AG04450 (cell line): Measurements from ENCODE around the gene SPOP. TPM values are rescaled to one million over a fixed set of nuclear protein-coding genes. Genes with fewer than 3 reads are reported as not detected.

Source experiments
- CTCF ChIA-PET: fragments of 300-600, 350-600 bp; formaldehyde crosslinking; extraction: SDS; loops from one replicate; lab custom pipeline; 2022; ENCODE audit warnings: antibody characterized with exemption, inconsistent platforms; lab: Charles Lee
- POLR2A ChIA-PET: fragments of 350-600 bp; formaldehyde crosslinking; extraction: SDS; loops from one replicate; lab custom pipeline; 2021; ENCODE audit warnings: antibody characterized with exemption, inconsistent platforms; lab: Yijun Ruan, JAX
- DNase-seq: peaks from one replicate; pipeline ENCODE4 v3.0.0-alpha.2; 2011; ENCODE audit warnings: low read depth, low spot score
- H3K27ac ChIP-seq: one replicate; pipeline ENCODE4 v1.5.1; 2012; ENCODE audit warnings: low read depth, low read length, control low read depth
- H3K27me3 ChIP-seq: one replicate; pipeline ENCODE4 v1.6.0; 2012; ENCODE audit warnings: low read length; ENCODE audit not compliant: control insufficient read depth, insufficient read depth
- H3K4me3 ChIP-seq: 2 replicates; pipeline ENCODE4 v1.5.1; 2011; ENCODE audit warnings: mild to moderate bottlenecking, low read depth, low read length, control low read depth
- H3K9me3 ChIP-seq: 2 replicates; pipeline ENCODE4 v1.5.1; 2012; ENCODE audit warnings: low read length; ENCODE audit not compliant: control insufficient read depth, insufficient read depth
- CTCF ChIP-seq: IDR thresholded peaks from 2 replicates; pipeline ENCODE4 v1.5.1; 2011; ENCODE audit warnings: low read depth, low read length, control low read depth, inconsistent platforms
- polyA plus RNA-seq: library from polyadenylated mRNA; depleted of rRNA; stranded (reverse); fragments of >200 nt; gene quantifications from 2 replicates; pipeline ENCODE4 v1.2.3, GENCODE V29; 2011

Gene SPOP
- polyA plus RNA-seq, 1 experiment = 51.6 TPM

GRCh38 chr17:49600949-49601348 is 76.9 kb downstream of the SPOP start:
- POLR2A ChIA-PET = no interaction called here
- Histone ChIP-seq H3K27ac (no peak overlapping the region), H3K9me3 (no peaks in the 10 kb centered on the region), H3K4me3 (no peak overlapping the region), H3K27me3 (no peaks in the 10 kb centered on the region)
- TF ChIP-seq CTCF = no peak
- DNase-seq = no peak
- CTCF ChIA-PET = interaction anchor here (1.0 to 2.0 kb wide), 2 partner anchors 15 to 33 kb away, joined by 4 to 5 read pairs; no protein-coding TSS in a partner anchor

GRCh38 chr17:49598918-49599317 is 79.0 kb downstream of the SPOP start:
- no peak overlapping the region for H3K4me3 ChIP-seq
- H3K9me3 ChIP-seq = no peaks in the 10 kb centered on the region
- DNase-seq = no peak
- POLR2A ChIA-PET = no interaction called here
- TF ChIP-seq CTCF = no peak
- CTCF ChIA-PET = no interaction called here
- no peak overlapping the region for H3K27ac ChIP-seq
- no peaks in the 10 kb centered on the region for H3K27me3 ChIP-seq

- POLR2A ChIA-PET = no interaction called here
- Histone ChIP-seq H3K9me3 (no peaks in the 10 kb centered on the region), H3K27ac (peak overlapping the region; percentile 52), H3K4me3 (no peak overlapping the region), H3K27me3 (no peaks in the 10 kb centered on the region)
- DNase-seq = no peak
- TF ChIP-seq CTCF = no peak
- CTCF ChIA-PET = interaction anchor here (1.0 kb wide), 1 partner anchor 78 kb away, joined by 4 read pairs; no protein-coding TSS in a partner anchor
Observed at GRCh38 chr17:49597928-49598655, 79.8 kb downstream of the SPOP start.

GRCh38 chr17:49597436-49597835 is 80.5 kb downstream of the SPOP start:
- POLR2A ChIA-PET = interaction anchor here (0.7 kb wide), 1 partner anchor 91 kb away, joined by 3 read pairs; no protein-coding TSS in a partner anchor
- CTCF ChIA-PET = interaction anchor here (1.0 kb wide), 2 partner anchors 28 to 78 kb away, joined by 4 to 7 read pairs; no protein-coding TSS in a partner anchor
- TF ChIP-seq CTCF = no peak

GRCh38 chr17:49596613-49597244 is 81.2 kb downstream of the SPOP start:
- no peak for DNase-seq
- TF ChIP-seq CTCF = no peak
- no peak overlapping the region for H3K27ac ChIP-seq
- H3K4me3 ChIP-seq = no peak overlapping the region
- POLR2A ChIA-PET = interaction anchor here (0.7 kb wide), 1 partner anchor 92 kb away, joined by 3 read pairs; no protein-coding TSS in a partner anchor
- H3K9me3 ChIP-seq = no peaks in the 10 kb centered on the region
- no peaks in the 10 kb centered on the region for H3K27me3 ChIP-seq
- CTCF ChIA-PET = interaction anchor here (1.0 kb wide), 2 partner anchors 27 to 79 kb away, joined by 4 to 7 read pairs; no protein-coding TSS in a partner anchor

More at GRCh38 chr17:49597436-49597835, 80.5 kb downstream of the SPOP start:
- no peaks in the 10 kb centered on the region for H3K27me3 ChIP-seq
- no peak overlapping the region for H3K4me3 ChIP-seq
- H3K9me3 ChIP-seq = no peaks in the 10 kb centered on the region
- no peak for DNase-seq
- no peak overlapping the region for H3K27ac ChIP-seq
